HG02610 (cell line): Measurements from ENCODE around the gene PGS1.

Experiments used
- ATAC-seq: cut with Tn5 transposase; IDR thresholded peaks from one replicate; pipeline ENCODE4 v1.9.1; 2021; ENCODE audit warnings: mild to moderate bottlenecking, moderate library complexity; ENCODE audit not compliant: unreplicated experiment

Gene PGS1

DNA sequence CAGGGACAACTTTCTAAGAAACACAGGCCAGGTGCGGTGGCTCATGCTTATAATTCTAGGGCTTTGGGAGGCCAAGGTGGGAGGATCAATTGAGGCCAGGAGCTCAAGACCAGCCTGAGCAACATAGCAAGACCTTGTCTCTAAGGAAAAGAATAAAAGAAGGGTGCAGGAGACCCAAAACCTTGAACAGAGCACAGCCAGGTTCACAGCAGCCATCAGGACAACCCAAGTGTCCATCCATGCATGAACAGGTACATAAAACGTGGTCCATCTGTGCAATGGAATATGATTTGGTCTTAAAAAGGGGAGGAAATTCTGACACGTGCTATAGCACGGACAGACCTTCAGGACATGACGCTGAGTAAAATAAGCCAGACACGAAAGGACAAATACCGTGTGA, 91.0 kb downstream of the PGS1 start:
- ATAC-seq, result no peak

DNA sequence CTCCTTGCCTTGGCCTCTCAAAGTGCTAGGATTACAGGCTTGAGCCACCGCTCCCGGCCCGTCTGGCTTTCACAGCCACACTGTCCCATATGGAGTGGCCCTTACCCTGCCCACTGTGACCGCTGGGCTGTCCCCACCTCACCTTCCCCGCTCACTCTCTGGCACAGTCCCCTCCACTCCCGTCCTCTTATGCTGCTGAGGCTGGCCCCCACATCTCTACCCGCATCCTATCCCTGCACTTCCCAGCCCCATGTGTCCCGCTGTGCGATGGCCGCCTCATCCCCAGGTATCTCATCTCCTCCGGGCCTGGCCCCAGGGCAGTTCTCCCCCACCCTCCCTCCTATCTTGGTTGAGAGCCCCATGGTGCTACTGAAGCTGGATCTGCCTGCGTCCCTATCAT, 93.2 kb downstream of the PGS1 start:
- ATAC-seq, result no peak

DNA sequence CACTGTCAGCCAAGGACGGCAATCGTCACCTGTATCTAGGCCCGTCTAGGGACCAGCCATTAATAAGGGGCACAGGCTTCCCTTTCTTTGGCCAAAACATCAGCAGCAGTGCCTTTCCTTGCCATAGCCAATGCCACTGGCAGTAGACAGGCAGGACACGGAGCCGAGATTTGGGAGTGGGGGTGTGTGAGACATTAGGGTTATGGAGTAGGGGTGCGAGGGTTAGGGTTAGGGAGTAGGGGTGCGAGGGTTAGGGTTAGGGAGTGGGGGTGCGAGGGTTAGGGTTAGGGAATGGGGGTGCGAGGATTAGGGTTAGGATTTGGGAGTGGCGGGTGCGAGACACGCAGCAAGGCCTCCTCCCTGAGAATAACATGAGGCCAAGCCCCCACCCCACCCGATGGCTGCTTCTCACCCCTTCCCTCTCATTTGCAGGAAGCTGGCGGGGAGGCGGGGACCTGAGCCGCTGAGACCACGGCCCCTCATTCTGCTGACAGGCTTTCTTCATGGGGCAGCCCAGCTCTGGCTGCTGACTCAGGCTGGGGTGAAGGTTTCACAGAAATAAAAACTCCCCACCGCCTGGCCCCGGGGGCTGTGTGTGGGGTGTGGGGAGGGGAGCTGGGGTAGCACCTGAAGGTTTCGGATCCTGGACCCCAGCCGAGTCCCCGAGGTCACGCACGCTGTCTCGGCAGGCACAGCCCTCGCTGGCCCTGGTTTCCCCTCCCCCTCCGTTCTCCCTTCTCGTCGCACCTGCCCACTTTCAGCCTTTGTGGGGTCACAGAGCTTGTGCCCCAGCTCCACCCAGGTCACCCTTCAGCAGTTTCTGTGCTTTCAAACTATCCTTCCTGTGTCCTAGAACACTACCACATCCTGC, 93.8 kb downstream of the PGS1 start:
- ATAC-seq, result no peak

DNA sequence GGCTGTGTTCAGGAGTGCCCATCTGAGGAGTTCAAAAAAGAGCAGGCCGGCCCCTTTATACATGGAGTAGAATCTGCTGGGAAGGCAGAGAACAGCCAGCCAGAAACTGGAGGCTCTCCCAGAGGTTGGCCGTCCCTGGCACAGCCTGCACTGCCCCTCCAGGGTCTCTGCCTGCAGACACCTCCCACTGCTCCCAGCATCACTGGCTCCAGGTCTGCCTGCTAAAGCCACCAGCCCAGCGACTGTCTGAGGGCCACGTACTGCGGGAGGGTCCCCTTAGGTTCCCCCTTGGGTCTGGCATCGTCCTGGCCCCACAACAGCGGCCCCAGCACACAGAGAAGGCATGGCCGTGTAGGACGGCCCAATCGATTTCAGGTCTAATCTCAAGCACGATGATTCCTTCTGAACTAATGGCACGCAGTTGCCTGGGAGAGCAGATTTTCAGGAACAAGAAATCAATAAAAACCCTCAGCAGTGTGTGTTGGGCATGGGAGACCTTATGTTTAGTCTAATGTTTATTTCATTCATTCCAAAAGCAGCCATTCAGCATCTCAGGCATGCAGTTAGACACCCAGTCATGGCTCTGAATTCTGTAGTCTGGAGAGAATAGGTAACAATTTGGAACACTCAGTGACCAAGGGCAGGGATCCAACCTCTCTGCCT, 95.6 kb downstream of the PGS1 start:
- no peak for ATAC-seq
